Muscle of arm (tissue), 14 donors: ENCODE measurements around the gene DNAI4. TPM values are rescaled to one million over a fixed set of nuclear protein-coding genes. Genes with fewer than 3 reads are reported as not detected.
"Not testable (repeated sequence)": the region's sequence is repeated elsewhere in the genome, so short reads cannot be mapped to it uniquely, and the experiment has no call there.

Experiments used
- DNase-seq: peaks from one replicate; pipeline ENCODE4 v3.0.0-alpha.2; 2013
- long read RNA-seq, 11 donors: transcript quantifications; one replicate each; lab custom pipeline, GENCODE V29; 2026
- polyA plus RNA-seq, 12 donors: library from polyadenylated mRNA; unstranded; fragments of 120-200 nt; gene quantifications; one replicate each; pipeline ENCODE4 v1.2.1, GENCODE V29; 2013; ENCODE audit not compliant: insufficient read length in 12 of 12

Gene DNAI4
- polyA plus RNA-seq = 1 to 10 TPM in 10 of 12 donors, not detected in 2; 3.0 to 5.2 (median 3.9) TPM
- long read RNA-seq, donor 1, partial matches to known transcripts = 0 of 1 reads
- long read RNA-seq, donor 1, other reads (novel, unspliced or antisense) = 0 of 1 reads
- long read RNA-seq, donor 2, partial matches to known transcripts = 60 of 64 reads
- long read RNA-seq, donor 2, other reads (novel, unspliced or antisense) = 0 of 64 reads
- long read RNA-seq, donor 3, partial matches to known transcripts = 0 of 1 reads
- long read RNA-seq, donor 3, other reads (novel, unspliced or antisense) = 0 of 1 reads
- long read RNA-seq, donor 4, partial matches to known transcripts = 0 of 1 reads
- long read RNA-seq, donor 4, other reads (novel, unspliced or antisense) = 0 of 1 reads
- long read RNA-seq, donor 5, partial matches to known transcripts = 5 of 26 reads
- long read RNA-seq, donor 5, other reads (novel, unspliced or antisense) = 19 of 26 reads
- long read RNA-seq, donor 6 = 0 reads
- long read RNA-seq, donor 7 = 0 reads
- long read RNA-seq, donor 8, transcript WDR78-206 (2 exons, 194 nt) = major isoform, 5 of 5 reads
- long read RNA-seq, donor 8, partial matches to known transcripts = 0 of 5 reads
- long read RNA-seq, donor 8, other reads (novel, unspliced or antisense) = 0 of 5 reads
- long read RNA-seq, donor 9, partial matches to known transcripts = 0 of 2 reads
- long read RNA-seq, donor 9, other reads (novel, unspliced or antisense) = 0 of 2 reads
- long read RNA-seq, donor 10, partial matches to known transcripts = 5 of 7 reads
- long read RNA-seq, donor 10, other reads (novel, unspliced or antisense) = 0 of 7 reads
- long read RNA-seq, donor 11 = 0 reads

GRCh38 chr1:66924756-66925557 is at the start of gene DNAI4, which contains the start of gene MIER1:
Gene DNAI4, minus strand, starts transcription at chr1:66924856. Its CDS starts 25 bp downstream, at chr1:66924831.
Gene MIER1, plus strand, starts transcription at chr1:66924990. Its CDS starts 39 bp downstream, at chr1:66925029.
- peak; percentile 98 for DNase-seq

GRCh38 chr1:66968574-66968973 is 43.9 kb upstream of the DNAI4 start:
- no peak for DNase-seq

GRCh38 chr1:66966188-66966873 is 41.7 kb upstream of the DNAI4 start:
- not testable (repeated sequence) for DNase-seq

- no peak for DNase-seq
These were observed 33.3 kb upstream of the DNAI4 start for GRCh38 chr1:66957938-66958337.

- no peak for DNase-seq
These were observed 29.6 kb upstream of the DNAI4 start for GRCh38 chr1:66954208-66954607.

GRCh38 chr1:66951513-66951912 is 26.9 kb upstream of the DNAI4 start:
- DNase-seq = no peak

- DNase-seq = no peak
These were observed 22.6 kb upstream of the DNAI4 start for GRCh38 chr1:66947267-66947666.

- DNase-seq = no peak
These were observed 20.7 kb upstream of the DNAI4 start for GRCh38 chr1:66945316-66945715.

GRCh38 chr1:66944330-66945274 is 19.9 kb upstream of the DNAI4 start:
- DNase-seq = no peak

- DNase-seq = no peak
These were observed 18.8 kb upstream of the DNAI4 start for GRCh38 chr1:66943361-66943969.

GRCh38 chr1:66940981-66941380 is 16.3 kb upstream of the DNAI4 start:
- DNase-seq = no peak

- DNase-seq = no peak
These were observed 14.0 kb upstream of the DNAI4 start for GRCh38 chr1:66938613-66939012.

- DNase-seq = no peak
These were observed 13.0 kb upstream of the DNAI4 start for GRCh38 chr1:66937529-66938234.

GRCh38 chr1:66933887-66934700 is 9.4 kb upstream of the DNAI4 start:
- no peak for DNase-seq

- DNase-seq = no peak
These were observed 7.6 kb upstream of the DNAI4 start for GRCh38 chr1:66932291-66932690.

GRCh38 chr1:66931590-66931989 is 6.9 kb upstream of the DNAI4 start:
- DNase-seq = no peak

- DNase-seq = no peak
These were observed 6.1 kb upstream of the DNAI4 start for GRCh38 chr1:66930823-66931174.
